Endodermal cell (in vitro differentiated cells): Measurements from ENCODE around the gene PTPRK. TPM values are rescaled to one million over a fixed set of nuclear protein-coding genes. Genes with fewer than 3 reads are reported as not detected.

Source experiments
- DNase-seq: peaks from one replicate; pipeline ENCODE4 v3.0.0-alpha.2; 2017
- H3K27ac ChIP-seq: 2 replicates; pipeline ENCODE4 v1.5.1; 2013; ENCODE audit warnings: mild to moderate bottlenecking, low read depth, low read length, moderate library complexity
- H3K27me3 ChIP-seq: 2 replicates; pipeline ENCODE4 v1.6.1; 2013; ENCODE audit warnings: mild to moderate bottlenecking, low read length, moderate library complexity; ENCODE audit not compliant: insufficient read depth, control insufficient read depth, poor library complexity, severe bottlenecking
- H3K36me3 ChIP-seq: 2 replicates; pipeline ENCODE4 v1.7.0; 2013; ENCODE audit warnings: mild to moderate bottlenecking, low read length, moderate library complexity; ENCODE audit not compliant: control insufficient read depth, insufficient read depth
- H3K4me1 ChIP-seq: one replicate; pipeline ENCODE4 v1.7.0; 2013; ENCODE audit warnings: low read length; ENCODE audit not compliant: control insufficient read depth, insufficient read depth
- H3K4me3 ChIP-seq: 2 replicates; pipeline ENCODE4 v1.5.1; 2013; ENCODE audit warnings: mild to moderate bottlenecking, low read length, moderate library complexity
- H3K9ac ChIP-seq: 2 replicates; pipeline ENCODE4 v1.6.1; 2013; ENCODE audit warnings: mild to moderate bottlenecking, low read length, moderate library complexity; ENCODE audit not compliant: poor library complexity, severe bottlenecking; ENCODE audit errors: extremely low read depth
- H3K9me3 ChIP-seq: 2 replicates; pipeline ENCODE4 v1.6.1; 2013; ENCODE audit warnings: mild to moderate bottlenecking, low read length, moderate library complexity; ENCODE audit not compliant: control insufficient read depth
- H3K27ac Mint-ChIP-seq: 2 replicates; pipeline ENCODE4 v1.8.0; 2020; ENCODE audit warnings: mixed read lengths
- H3K27me3 Mint-ChIP-seq: 2 replicates; pipeline ENCODE4 v1.8.0; 2021; ENCODE audit warnings: mild to moderate bottlenecking, mixed read lengths; ENCODE audit not compliant: insufficient read depth
- H3K36me3 Mint-ChIP-seq: 2 replicates; pipeline ENCODE4 v1.8.0; 2020; ENCODE audit warnings: low read depth, mixed read lengths
- H3K4me1 Mint-ChIP-seq: 2 replicates; pipeline ENCODE4 v1.8.0; 2020; ENCODE audit warnings: mixed read lengths
- H3K4me3 Mint-ChIP-seq: 2 replicates; pipeline ENCODE4 v1.8.0; 2020; ENCODE audit warnings: mild to moderate bottlenecking, moderate library complexity, mixed read lengths
- H3K9me3 Mint-ChIP-seq: 2 replicates; pipeline ENCODE4 v1.8.0; 2020; ENCODE audit warnings: mild to moderate bottlenecking, mixed read lengths
- WGBS, 2 experiments: methylation state at CpG; one replicate each; pipeline versions ENCODE4 v1.1.5 to v1.1.7; 2013; ENCODE audit warnings: missing lambda C conversion rate in 2 of 2, mixed read lengths in 1 of 2; ENCODE audit not compliant: insufficient coverage in 1 of 2, insufficient read length in 1 of 2; 5-methylcytosine and 5-hydroxymethylcytosine counted together
- total RNA-seq, 2 donors: library from RNA; stranded (reverse); fragmentation: NEBNext Ultra II Directional in 1 of 2; extraction: Animal tissue kit (Norgen Biotek cat#: 25700) in 1 of 2; gene quantifications; 2 replicates in 1 of 2; 3 replicates in 1 of 2; pipeline ENCODE4 v1.2.1, GENCODE V29; 2021
- TF ChIP-seq, protein P1 (sequence below): fragments of 200-600 bp; sonication (generic); conservative IDR thresholded peaks from 2 replicates; pipeline ENCODE4 v1.5.0; 2021; ENCODE audit warnings: antibody characterized with exemption, mild to moderate bottlenecking

PTPRK gene
- total RNA-seq, 2 donors from 2014 or later: 46.4 to 57.6 TPM

DNA sequence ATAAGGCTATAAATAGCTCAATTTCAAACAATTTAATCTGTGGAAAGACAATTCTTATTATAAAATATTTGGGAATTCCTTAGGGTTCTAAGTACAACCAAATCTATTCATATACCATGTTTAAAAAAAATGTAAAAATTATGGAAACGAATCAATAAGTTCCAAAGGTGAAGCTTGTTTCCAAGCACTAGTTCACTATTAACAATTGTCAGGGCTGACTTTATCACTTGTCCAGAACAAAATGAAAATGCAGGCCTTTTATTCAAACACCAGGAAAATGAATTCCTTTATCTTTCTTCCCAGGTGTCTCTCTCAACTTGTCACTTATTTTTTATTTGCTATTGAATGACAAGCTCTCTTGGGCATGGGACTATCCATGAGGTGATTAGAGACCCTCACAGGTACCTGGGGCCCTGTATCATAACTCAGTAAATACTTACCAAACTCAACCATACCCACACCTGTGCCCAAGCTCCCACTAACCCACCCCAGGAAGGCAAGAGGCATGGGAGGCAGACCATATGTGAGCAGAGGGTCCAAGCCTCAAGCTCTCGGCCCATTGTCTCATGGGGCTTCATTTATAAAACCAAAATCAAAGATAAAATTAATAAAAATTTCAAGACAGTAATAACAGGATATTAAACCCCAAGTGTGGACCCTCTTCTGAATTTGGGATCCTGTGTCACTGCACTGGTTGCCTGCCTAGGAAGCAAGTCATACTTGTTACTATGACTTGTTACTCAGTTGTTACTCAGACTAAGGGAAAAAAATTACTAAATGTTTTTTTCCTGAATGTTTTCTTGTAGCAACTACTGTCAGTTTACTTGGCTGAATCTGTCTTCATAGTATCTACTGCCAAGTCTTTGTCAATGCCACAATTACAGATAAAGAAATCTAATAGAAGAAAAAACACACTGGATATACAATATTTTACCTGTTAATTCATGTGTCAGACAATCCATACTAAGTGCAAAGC is 54.7 kb downstream of the PTPRK start:
- H3K9ac ChIP-seq: no peak overlapping the region
- peaks cover 3% of the 10 kb centered on the region for H3K36me3 Mint-ChIP-seq
- TF ChIP-seq, protein P1, sequence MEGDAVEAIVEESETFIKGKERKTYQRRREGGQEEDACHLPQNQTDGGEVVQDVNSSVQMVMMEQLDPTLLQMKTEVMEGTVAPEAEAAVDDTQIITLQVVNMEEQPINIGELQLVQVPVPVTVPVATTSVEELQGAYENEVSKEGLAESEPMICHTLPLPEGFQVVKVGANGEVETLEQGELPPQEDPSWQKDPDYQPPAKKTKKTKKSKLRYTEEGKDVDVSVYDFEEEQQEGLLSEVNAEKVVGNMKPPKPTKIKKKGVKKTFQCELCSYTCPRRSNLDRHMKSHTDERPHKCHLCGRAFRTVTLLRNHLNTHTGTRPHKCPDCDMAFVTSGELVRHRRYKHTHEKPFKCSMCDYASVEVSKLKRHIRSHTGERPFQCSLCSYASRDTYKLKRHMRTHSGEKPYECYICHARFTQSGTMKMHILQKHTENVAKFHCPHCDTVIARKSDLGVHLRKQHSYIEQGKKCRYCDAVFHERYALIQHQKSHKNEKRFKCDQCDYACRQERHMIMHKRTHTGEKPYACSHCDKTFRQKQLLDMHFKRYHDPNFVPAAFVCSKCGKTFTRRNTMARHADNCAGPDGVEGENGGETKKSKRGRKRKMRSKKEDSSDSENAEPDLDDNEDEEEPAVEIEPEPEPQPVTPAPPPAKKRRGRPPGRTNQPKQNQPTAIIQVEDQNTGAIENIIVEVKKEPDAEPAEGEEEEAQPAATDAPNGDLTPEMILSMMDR: no peak
- H3K27me3 ChIP-seq: no peaks in the 10 kb centered on the region
- H3K9me3 Mint-ChIP-seq: no peaks in the 10 kb centered on the region
- peak overlapping the region; percentile 48 for H3K27ac Mint-ChIP-seq
- no peaks in the 10 kb centered on the region for H3K4me1 ChIP-seq
- no peak for DNase-seq
- H3K27me3 Mint-ChIP-seq: no peaks in the 10 kb centered on the region
- H3K4me3 ChIP-seq: no peak overlapping the region
- H3K27ac ChIP-seq: no peak overlapping the region
- H3K9me3 ChIP-seq: no peaks in the 10 kb centered on the region
- H3K4me3 Mint-ChIP-seq: no peak overlapping the region
- no peaks in the 10 kb centered on the region for H3K36me3 ChIP-seq
- no peaks in the 10 kb centered on the region for H3K4me1 Mint-ChIP-seq
- WGBS, 2 experiments: 89 to 95% methylated on average over 2 of the region's 2 CpGs

DNA sequence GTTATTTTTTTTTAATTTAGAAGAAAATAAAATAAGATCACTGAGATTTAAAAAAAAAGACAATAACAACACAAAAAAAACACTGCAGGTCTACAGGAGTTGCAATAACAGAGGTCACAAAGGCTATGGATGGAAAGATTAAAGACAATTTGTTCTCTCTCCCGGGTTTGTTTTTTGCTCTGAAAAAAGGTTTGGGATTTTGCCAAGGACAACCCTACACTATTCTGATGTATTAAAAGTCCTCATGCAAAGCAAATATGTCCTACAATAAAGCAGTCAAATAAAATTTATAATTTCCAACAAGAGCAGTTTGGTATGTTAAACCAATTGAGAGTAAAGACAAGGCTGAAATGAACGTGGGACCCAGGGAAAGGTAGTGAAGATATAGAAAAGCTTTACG is 55.6 kb downstream of the PTPRK start:
- H3K36me3 Mint-ChIP-seq: peaks cover 3% of the 10 kb centered on the region
- TF ChIP-seq, protein P1: no peak
- H3K27me3 ChIP-seq: no peaks in the 10 kb centered on the region
- no peak overlapping the region for H3K9ac ChIP-seq
- H3K9me3 Mint-ChIP-seq: no peaks in the 10 kb centered on the region
- no peak overlapping the region for H3K27ac ChIP-seq
- H3K36me3 ChIP-seq: no peaks in the 10 kb centered on the region
- no peaks in the 10 kb centered on the region for H3K9me3 ChIP-seq
- H3K27me3 Mint-ChIP-seq: no peaks in the 10 kb centered on the region
- no peak for DNase-seq
- H3K4me3 Mint-ChIP-seq: no peak overlapping the region
- no peak overlapping the region for H3K27ac Mint-ChIP-seq
- no peaks in the 10 kb centered on the region for H3K4me1 Mint-ChIP-seq
- WGBS, 2 experiments: 88% methylated on average over 1 to 2 of the region's 3 CpGs
- H3K4me3 ChIP-seq: no peak overlapping the region
- H3K4me1 ChIP-seq: no peaks in the 10 kb centered on the region

DNA sequence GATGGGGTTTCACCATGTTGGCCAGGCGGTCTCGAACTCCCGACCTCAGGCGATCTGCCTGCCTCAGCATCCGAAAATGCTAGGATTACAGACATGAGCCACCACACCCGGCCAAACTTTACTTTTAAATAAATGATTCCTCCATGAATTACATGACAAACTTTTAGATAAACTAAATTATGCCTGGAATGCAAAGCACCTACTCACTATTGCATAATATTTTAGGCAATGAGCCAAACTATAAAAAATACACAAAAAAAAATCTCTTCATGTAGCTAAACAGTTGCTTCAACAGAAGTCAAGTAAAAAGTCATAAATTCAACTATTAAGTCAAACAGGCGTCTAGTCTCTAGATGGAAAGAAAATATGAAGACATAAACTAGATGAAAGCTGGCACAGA is 56.5 kb downstream of the PTPRK start:
- Histone ChIP-seq H3K27ac (no peak overlapping the region), H3K36me3 (no peaks in the 10 kb centered on the region), H3K9ac (no peak overlapping the region), H3K9me3 (no peaks in the 10 kb centered on the region), H3K4me1 (no peaks in the 10 kb centered on the region), H3K4me3 (no peak overlapping the region), H3K27me3 (no peaks in the 10 kb centered on the region)
- no peaks in the 10 kb centered on the region for H3K27me3 Mint-ChIP-seq
- WGBS, 2 experiments: 90 to 96% methylated on average over 3 to 7 of the region's 7 CpGs
- H3K4me1 Mint-ChIP-seq: no peaks in the 10 kb centered on the region
- TF ChIP-seq, protein P1: no peak
- DNase-seq: no peak
- no peak overlapping the region for H3K4me3 Mint-ChIP-seq
- H3K9me3 Mint-ChIP-seq: no peaks in the 10 kb centered on the region
- peak overlapping the region; percentile 46 for H3K27ac Mint-ChIP-seq
- H3K36me3 Mint-ChIP-seq: peaks cover 3% of the 10 kb centered on the region
